IMR-90 (cell line): Measurements from ENCODE around the gene CYP46A1. TPM values are rescaled to one million over a fixed set of nuclear protein-coding genes. Genes with fewer than 3 reads are reported as not detected.

Experiments
- ATAC-seq: fragments of 200-7000 bp; cut with Tn5 transposase; 2 replicates; pipeline ENCODE4 v1.9.1; 2020; ENCODE audit warnings: low read depth, mild to moderate bottlenecking, moderate library complexity
- BruUV-seq: library from RNA; stranded (reverse); fragments of 400-500 nt; replicated peaks from 2 replicates; lab custom pipeline; 2021; lab: Mats Ljungman, UMichigan
- CTCF ChIA-PET: fragments of 300-600 bp; formaldehyde crosslinking; extraction: SDS; loops from one replicate; lab custom pipeline; 2021; ENCODE audit warnings: antibody characterized with exemption; lab: Yijun Ruan, JAX
- POLR2A ChIA-PET: fragments of 300-600 bp; sonication (Branson Sonifier 250); formaldehyde crosslinking; loops from one replicate; lab custom pipeline; 2022; ENCODE audit warnings: antibody characterized with exemption; ENCODE audit not compliant: unreplicated experiment; lab: Charles Lee
- DNase-seq: peaks from one replicate; pipeline ENCODE4 v3.0.0; 2013
- H2AFZ ChIP-seq: replicated peaks from 2 replicates; pipeline ENCODE3; 2013; ENCODE audit warnings: low read length, mild to moderate bottlenecking; ENCODE audit not compliant: poor library complexity
- H2AK5ac ChIP-seq: 2 replicates; pipeline ENCODE4 v1.6.1; 2013; ENCODE audit warnings: low read depth, low read length, inconsistent platforms
- H2AK9ac ChIP-seq: replicated peaks from 2 replicates; pipeline ENCODE3; 2013; ENCODE audit warnings: mild to moderate bottlenecking, low read depth, low read length, moderate library complexity; ENCODE audit not compliant: poor library complexity
- H2BK120ac ChIP-seq: 2 replicates; pipeline ENCODE4 v1.6.1; 2013; ENCODE audit warnings: low read depth, low read length, inconsistent platforms
- H2BK15ac ChIP-seq: 3 replicates; pipeline ENCODE4 v1.6.1; 2013; ENCODE audit warnings: low read depth, low read length, inconsistent platforms
- H2BK20ac ChIP-seq: 2 replicates; pipeline ENCODE4 v1.6.1; 2013; ENCODE audit warnings: low read depth, mild to moderate bottlenecking, inconsistent platforms, low read length, moderate library complexity
- H2BK5ac ChIP-seq: 2 replicates; pipeline ENCODE4 v1.6.1; 2013; ENCODE audit warnings: mild to moderate bottlenecking, low read depth, low read length, inconsistent platforms; ENCODE audit not compliant: poor library complexity, severe bottlenecking
- H3K14ac ChIP-seq: replicated peaks from 2 replicates; pipeline ENCODE4 v1.6.1; 2013; ENCODE audit warnings: low read depth, low read length, inconsistent platforms
- H3K18ac ChIP-seq: 2 replicates; pipeline ENCODE4 v1.6.1; 2013; ENCODE audit warnings: low read depth, low read length, control low read depth
- H3K23ac ChIP-seq: 2 replicates; pipeline ENCODE4 v1.6.1; 2013; ENCODE audit warnings: low read depth, low read length, inconsistent platforms
- H3K27ac ChIP-seq: 2 replicates; pipeline ENCODE4 v1.5.1; 2013; ENCODE audit warnings: mild to moderate bottlenecking, control low read depth, low read length; ENCODE audit not compliant: insufficient read depth
- H3K27me3 ChIP-seq: 2 replicates; pipeline ENCODE4 v1.6.1; 2013; ENCODE audit warnings: low read length; ENCODE audit not compliant: control insufficient read depth, insufficient read depth
- H3K36me3 ChIP-seq: 2 replicates; pipeline ENCODE4 v1.6.1; 2013; ENCODE audit warnings: low read length, mixed read lengths; ENCODE audit not compliant: control insufficient read depth, insufficient read depth
- H3K4ac ChIP-seq: 2 replicates; pipeline ENCODE4 v1.6.1; 2013; ENCODE audit warnings: low read depth, low read length, inconsistent platforms
- H3K4me1 ChIP-seq: 2 replicates; pipeline ENCODE4 v1.6.1; 2013; ENCODE audit warnings: low read length, mixed read lengths; ENCODE audit not compliant: control insufficient read depth, insufficient read depth
- H3K4me2 ChIP-seq: 2 replicates; pipeline ENCODE4 v1.6.1; 2013; ENCODE audit warnings: low read depth, mild to moderate bottlenecking, control low read depth, low read length, moderate library complexity
- H3K4me3 ChIP-seq: 2 replicates; pipeline ENCODE4 v1.5.1; 2013; ENCODE audit warnings: low read depth, mild to moderate bottlenecking, control low read depth, low read length, moderate library complexity; ENCODE audit not compliant: insufficient read depth
- H3K56ac ChIP-seq: 2 replicates; pipeline ENCODE4 v1.6.1; 2013; ENCODE audit warnings: low read length, inconsistent platforms; ENCODE audit not compliant: insufficient read depth; ENCODE audit errors: extremely low read depth
- H3K79me1 ChIP-seq, 2 experiments: 2 replicates each; pipeline ENCODE4 v1.6.1; 2013; ENCODE audit warnings: low read length in 2 of 2, inconsistent platforms in 1 of 2, low read depth in 1 of 2
- H3K9ac ChIP-seq: 2 replicates; pipeline ENCODE4 v1.6.1; 2013; ENCODE audit warnings: low read depth, low read length, control low read depth
- H3K9me1 ChIP-seq: 2 replicates; pipeline ENCODE4 v1.6.1; 2013; ENCODE audit warnings: low read length, inconsistent platforms; ENCODE audit not compliant: insufficient read depth
- H3K9me3 ChIP-seq: 2 replicates; pipeline ENCODE4 v1.6.1; 2013; ENCODE audit warnings: low read length; ENCODE audit not compliant: control insufficient read depth, insufficient read depth
- H4K20me1 ChIP-seq: 2 replicates; pipeline ENCODE4 v1.6.1; 2013; ENCODE audit warnings: low read length, inconsistent platforms; ENCODE audit not compliant: insufficient read depth
- H4K5ac ChIP-seq: 2 replicates; pipeline ENCODE4 v1.6.1; 2013; ENCODE audit warnings: mild to moderate bottlenecking, low read depth, low read length, control low read depth
- H4K8ac ChIP-seq, 2 experiments: 2 replicates each; pipeline ENCODE4 v1.6.1; 2013; ENCODE audit warnings: low read depth in 2 of 2, low read length in 2 of 2, control low read depth in 1 of 2, inconsistent platforms in 1 of 2
- H4K91ac ChIP-seq: 2 replicates; pipeline ENCODE4 v1.6.1; 2013; ENCODE audit warnings: low read depth, low read length, inconsistent platforms; ENCODE audit not compliant: insufficient read depth
- CEBPB ChIP-seq: IDR thresholded peaks from 2 replicates; pipeline ENCODE4 v1.6.1; 2012; ENCODE audit warnings: low read depth, low read length, improper control_type of control experiment
- CHD1 ChIP-seq: IDR thresholded peaks from 2 replicates; pipeline ENCODE4 v1.6.1; 2012; ENCODE audit warnings: low read depth, low read length, improper control_type of control experiment
- FOS ChIP-seq: fragments of 150-350 bp; IDR thresholded peaks from 2 replicates; pipeline ENCODE4 v1.6.1; 2016; ENCODE audit warnings: low read depth, low read length
- MXI1 ChIP-seq: IDR thresholded peaks from 2 replicates; pipeline ENCODE4 v1.6.1; 2012; ENCODE audit warnings: low read depth, mild to moderate bottlenecking, low read length, moderate library complexity, borderline replicate concordance
- NFE2L2 ChIP-seq: fragments of 150-350 bp; IDR thresholded peaks from 2 replicates; pipeline ENCODE4 v1.6.1; 2016; ENCODE audit warnings: low read depth, mild to moderate bottlenecking, low read length
- POLR2A ChIP-seq: IDR thresholded peaks from 2 replicates; pipeline ENCODE4 v1.6.1; 2012; ENCODE audit warnings: mild to moderate bottlenecking, low read depth, low read length
- RFX5 ChIP-seq: IDR thresholded peaks from 2 replicates; pipeline ENCODE4 v1.8.0; 2012; ENCODE audit warnings: low read depth, mild to moderate bottlenecking, low read length, moderate library complexity
- SMC3 ChIP-seq: fragments of 150-350 bp; IDR thresholded peaks from 2 replicates; pipeline ENCODE4 v1.6.1; 2016; ENCODE audit warnings: low read depth, mild to moderate bottlenecking, antibody characterized with exemption, low read length, moderate library complexity
- WGBS, 2 experiments: methylation state at CpG; one replicate each; pipeline versions ENCODE4 v1.1.5 to v1.1.7; 2013; ENCODE audit warnings: missing lambda C conversion rate in 2 of 2; ENCODE audit not compliant: insufficient read length in 1 of 2; ENCODE audit errors: extremely low coverage in 2 of 2; 5-methylcytosine and 5-hydroxymethylcytosine counted together
- dilution Hi-C: fragments of 300-500 bp; cut with HindIII; formaldehyde crosslinking; loops from one replicate; pipeline ENCODE4 v1.14.3; 2018; ENCODE audit warnings: low sequenced_read_pairs; ENCODE audit not compliant: unreplicated experiment
- in situ Hi-C: fragments of 300-500 bp; cut with MboI; formaldehyde crosslinking; loops from 3 replicates; pipeline ENCODE4 v1.14.3; 2019; ENCODE audit warnings: low sequenced_read_pairs, inconsistent platforms, mixed read lengths
- intact Hi-C: fragments of 100-400 bp; cut with micrococcal nuclease; formaldehyde crosslinking; loops from 2 replicates; pipeline ENCODE4 v1.10.0; 2022
- polyA plus RNA-seq, 3 experiments: library from polyadenylated mRNA; depleted of rRNA; stranded (reverse); fragments of >200 nt; gene quantifications; 2 replicates each; pipeline ENCODE4 v1.2.3, GENCODE V29; 2012; ENCODE audit warnings: low replicate concordance in 1 of 3
- total RNA-seq: library from RNA; depleted of rRNA; stranded (reverse); fragments of >200 nt; gene quantifications from 2 replicates; pipeline ENCODE4 v1.2.3, GENCODE V29; 2012

CYP46A1 gene
- total and polyA plus RNA-seq, 2 of the 4 experiments (the other 2 are of a cell fraction), result 0.18 to 0.31 TPM

DNA sequence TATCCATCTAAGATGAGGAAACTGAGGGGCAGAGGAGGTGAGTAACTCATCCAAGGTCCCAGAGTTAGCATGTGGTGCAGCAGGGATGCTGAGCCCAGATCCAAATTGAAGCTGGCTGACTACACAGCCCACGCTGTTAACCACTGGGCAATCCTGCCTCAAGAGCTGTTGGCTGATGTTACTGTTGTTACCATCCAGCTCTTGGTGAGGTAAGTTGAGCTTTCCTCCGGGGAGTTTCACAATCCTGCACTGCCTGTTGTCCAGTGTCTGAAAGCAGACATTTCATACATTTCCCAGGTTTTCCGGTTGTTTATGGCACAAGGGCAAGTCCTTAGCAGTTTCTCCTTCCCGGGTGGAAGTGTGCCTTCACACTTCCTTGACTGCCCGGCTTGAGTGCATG, 14.5 kb downstream of the CYP46A1 start:
- no peak; the same call in 1 of the 2 replicates for ATAC-seq
- in situ Hi-C loops, result no loop called here

More for the DNA sequence above, 14.5 kb downstream of the CYP46A1 start:
- Histone ChIP-seq H2BK15ac (no peak overlapping the region), H3K79me1 (no peaks in the 10 kb centered on the region), H3K9me1 (no peaks in the 10 kb centered on the region), H4K91ac (no peak overlapping the region), H3K14ac (no peak overlapping the region), H3K4me2 (no peak overlapping the region), H2AK5ac (no peak overlapping the region), H2BK120ac (no peak overlapping the region), H2BK20ac (no peak overlapping the region), H3K18ac (no peak overlapping the region), H3K4ac (no peak overlapping the region), H2BK5ac (no peak overlapping the region), H3K27ac (no peak overlapping the region), H3K4me1 (no peaks in the 10 kb centered on the region), H3K23ac (no peak overlapping the region; the same call in 1 of the 2 replicates), H3K9ac (no peak overlapping the region), H3K56ac (no peak overlapping the region), H3K36me3 (no peaks in the 10 kb centered on the region), H4K8ac (no peak overlapping the region), H4K5ac (no peak overlapping the region), H2AFZ (no peak overlapping the region), H3K9me3 (peaks cover 8% of the 10 kb centered on the region), H4K20me1 (no peaks in the 10 kb centered on the region), H3K27me3 (peaks cover 17% of the 10 kb centered on the region), H3K4me3 (no peak overlapping the region), H2AK9ac (no peak overlapping the region)
- DNase-seq, result no peak
- TF ChIP-seq RFX5, result no peak
- no peak for TF ChIP-seq CEBPB
- no peak for TF ChIP-seq MXI1
- TF ChIP-seq CHD1, result no peak
- TF ChIP-seq POLR2A, result no peak
- TF ChIP-seq NFE2L2, result no peak
- TF ChIP-seq SMC3, result no peak
- no peak for TF ChIP-seq FOS
- 100% methylated on average over 1 of the region's 5 CpGs; no CpG with 5 or more reads in 1 of the 2 experiments for WGBS, 2 experiments
- no TSS peak for BruUV-seq
- ChIA-PET POLR2A (no interaction called here), CTCF (no interaction called here)
- dilution Hi-C loops, result no loop called here
- intact Hi-C loops, result no loop called here
